Esophagus squamous epithelium (tissue), 5 donors: Measurements from ENCODE around the gene PRKCQ. TPM values are rescaled to one million over a fixed set of nuclear protein-coding genes. Genes with fewer than 3 reads are reported as not detected.

ENCODE experiments used
- DNase-seq: peaks from one replicate; lab custom pipeline; 2025; lab: John Stamatoyannopoulos, UW
- H3K27ac ChIP-seq, 4 donors: fragments of 200-600 bp; sonication (generic); one replicate each; pipeline ENCODE4 v1.5.1; 2016 to 2019; ENCODE audit warnings: mild to moderate bottlenecking in 1 of 4
- H3K27me3 ChIP-seq, 4 donors: fragments of 200-600 bp; sonication (generic); 1 replicate in 3 of 4; 2 replicates in 1 of 4; pipeline versions ENCODE4 v1.5.1 to v1.6.0; 2017 to 2021; ENCODE audit warnings: antibody characterized with exemption in 1 of 4
- H3K36me3 ChIP-seq, 3 donors: fragments of 200-600 bp; sonication (generic); one replicate each; pipeline ENCODE4 v1.5.1; 2016 to 2019
- H3K4me1 ChIP-seq, 3 donors: fragments of 200-600 bp; sonication (generic); one replicate each; pipeline ENCODE4 v1.5.1; 2017 to 2019
- H3K4me3 ChIP-seq, 4 donors: fragments of 200-600 bp; sonication (generic); 1 replicate in 3 of 4; 2 replicates in 1 of 4; pipeline ENCODE4 v1.5.1; 2016 to 2019; ENCODE audit warnings: mild to moderate bottlenecking in 2 of 4, moderate library complexity in 1 of 4
- H3K9me3 ChIP-seq, 3 donors: fragments of 200-600 bp; sonication (generic); one replicate each; pipeline ENCODE4 v1.5.1; 2016 to 2019
- CTCF ChIP-seq, 6 experiments: fragments of 450-650 bp in 4 of 6; fragments of 200-600 bp in 2 of 6; sonication (generic) in 2 of 6; IDR thresholded peaks; one replicate each; pipeline ENCODE4 v1.5.1; 2016 to 2019; ENCODE audit warnings: antibody characterized with exemption in 6 of 6, mild to moderate bottlenecking in 4 of 6, moderate library complexity in 4 of 6
- POLR2A ChIP-seq, 4 donors: fragments of 450-650 bp; IDR thresholded peaks; one replicate each; pipeline ENCODE4 v1.6.1; 2017; ENCODE audit warnings: antibody characterized with exemption in 4 of 4, mild to moderate bottlenecking in 4 of 4, moderate library complexity in 3 of 4
- WGBS, 2 donors: methylation state at CpG; one replicate each; pipeline ENCODE4 v1.1.5; 2018; 5-methylcytosine and 5-hydroxymethylcytosine counted together
- intact Hi-C: fragments of 100-400 bp; cut with DNase I; formaldehyde crosslinking; loops from one replicate; pipeline ENCODE4 v1.15.0; 2022
- total RNA-seq, 4 donors: library from RNA; depleted of rRNA; stranded (reverse); fragments of >200 nt; gene quantifications; one replicate each; pipeline ENCODE4 v1.1.0, GENCODE V29; 2016
- donor health status: DM: yes; HTN: yes; CAD: no.

Gene PRKCQ
- total RNA-seq, 4 donors from 2014 or later = 0.76 to 2.7 (median 1.4) TPM

GRCh38 chr10:6570893-6571292, 9.2 kb downstream of the PRKCQ start:
- Histone ChIP-seq H3K9me3 (no peaks in the 10 kb centered on the region), H3K36me3 (no peaks in the 10 kb centered on the region), H3K27me3 (peaks cover 0 to 4% (median 0%) of the 10 kb centered on the region in 4 donors), H3K27ac (no peak overlapping the region), H3K4me3 (no peak overlapping the region), H3K4me1 (no peaks in the 10 kb centered on the region)
- intact Hi-C loops = no loop called here
- 73 to 79% methylated on average over 11 of the region's 11 CpGs for WGBS, 2 donors
- no peak for DNase-seq
- TF ChIP-seq POLR2A (IDR thresholded peaks at IDR 0.05) = no peak
- no peak for TF ChIP-seq CTCF (IDR thresholded peaks at IDR 0.05)

GRCh38 chr10:6569259-6569658, 10.8 kb downstream of the PRKCQ start:
- TF ChIP-seq POLR2A (IDR thresholded peaks at IDR 0.05) (no peak), CTCF (IDR thresholded peaks at IDR 0.05) (no peak)
- DNase-seq = no peak
- intact Hi-C loops = no loop called here
- WGBS, 2 donors = 62 to 73% methylated on average over 7 of the region's 7 CpGs
- Histone ChIP-seq H3K27me3 (peaks cover 0 to 4% (median 0%) of the 10 kb centered on the region in 4 donors), H3K4me1 (no peaks in the 10 kb centered on the region), H3K27ac (no peak overlapping the region), H3K36me3 (no peaks in the 10 kb centered on the region), H3K9me3 (no peaks in the 10 kb centered on the region), H3K4me3 (no peak overlapping the region)

GRCh38 chr10:6567884-6568283, 12.2 kb downstream of the PRKCQ start:
- Histone ChIP-seq H3K27ac (no peak overlapping the region), H3K9me3 (no peaks in the 10 kb centered on the region), H3K4me3 (no peak overlapping the region), H3K36me3 (no peaks in the 10 kb centered on the region), H3K4me1 (no peaks in the 10 kb centered on the region), H3K27me3 (peaks cover 0 to 4% (median 0%) of the 10 kb centered on the region in 4 donors)
- 74 to 75% methylated on average over 6 to 7 of the region's 8 CpGs for WGBS, 2 donors
- TF ChIP-seq CTCF (IDR thresholded peaks at IDR 0.05) (no peak), POLR2A (IDR thresholded peaks at IDR 0.05) (no peak)
- no peak for DNase-seq
- intact Hi-C loops = no loop called here

- WGBS, 2 donors = 86 to 89% methylated on average over 5 of the region's 5 CpGs
- Histone ChIP-seq H3K27me3 (peaks cover 0 to 4% (median 0%) of the 10 kb centered on the region in 4 donors), H3K4me3 (no peak overlapping the region), H3K4me1 (no peaks in the 10 kb centered on the region), H3K9me3 (no peaks in the 10 kb centered on the region), H3K36me3 (no peaks in the 10 kb centered on the region), H3K27ac (no peak overlapping the region)
- DNase-seq = no peak
- no peak for TF ChIP-seq CTCF (IDR thresholded peaks at IDR 0.05)
- no peak for TF ChIP-seq POLR2A (IDR thresholded peaks at IDR 0.05)
- intact Hi-C loops = no loop called here
Observed at GRCh38 chr10:6567203-6567703, 12.8 kb downstream of the PRKCQ start.

- Histone ChIP-seq H3K9me3 (no peaks in the 10 kb centered on the region), H3K27ac (no peak overlapping the region), H3K36me3 (no peaks in the 10 kb centered on the region), H3K27me3 (peaks cover 0 to 4% (median 0%) of the 10 kb centered on the region in 4 donors), H3K4me3 (no peak overlapping the region), H3K4me1 (no peaks in the 10 kb centered on the region)
- 49 to 62% methylated on average over 4 of the region's 4 CpGs for WGBS, 2 donors
- no peak for DNase-seq
- intact Hi-C loops = no loop called here
- TF ChIP-seq CTCF (IDR thresholded peaks at IDR 0.05) (no peak), POLR2A (IDR thresholded peaks at IDR 0.05) (no peak)
Observed at GRCh38 chr10:6565588-6565987, 14.5 kb downstream of the PRKCQ start.
